K562 (cell line): ENCODE measurements around the gene WDR20. TPM values are rescaled to one million over a fixed set of nuclear protein-coding genes. Genes with fewer than 3 reads are reported as not detected.

Source experiments
- ATAC-seq: fragments of 200-7000 bp; cut with Tn5 transposase; 3 replicates; pipeline ENCODE4 v1.9.1; 2020; ENCODE audit warnings: moderate library complexity
- BruUV-seq: library from RNA; stranded (reverse); fragments of 400-500 nt; replicated peaks from 2 replicates; lab custom pipeline; 2021; lab: Mats Ljungman, UMichigan
- CTCF ChIA-PET: fragments of 300-600 bp; formaldehyde crosslinking; extraction: SDS; loops from one replicate; lab custom pipeline; 2021; ENCODE audit warnings: low intra/inter-chr PET ratio; lab: Yijun Ruan, JAX
- POLR2A ChIA-PET: fragments of 300-600, 350-650 bp; sonication (Branson Sonifier 250); formaldehyde crosslinking; extraction: SDS; loops from one replicate; lab custom pipeline; 2021; ENCODE audit warnings: antibody characterized with exemption, inconsistent platforms; lab: Yijun Ruan, JAX
- DNase-seq, 4 experiments: peaks; one replicate each; pipeline versions ENCODE4 v3.0.0 to v3.0.0-alpha.2; 2011 to 2018; ENCODE audit warnings: low spot score in 3 of 4, mixed read lengths in 3 of 4; ENCODE audit errors: extremely low read depth in 1 of 4
- FAIRE-seq: peaks from 2 replicates; lab custom pipeline; 2011; peaks lifted over from hg19 to GRCh38; lab: Jason Lieb, UNC
- H2AFZ ChIP-seq: 2 replicates; pipeline ENCODE4 v1.6.0; 2011; ENCODE audit warnings: low read depth, low read length, control low read depth, inconsistent platforms
- H3K27ac ChIP-seq: fragments of 200-600 bp; 3 replicates; pipeline ENCODE4 v1.8.0; 2011; ENCODE audit warnings: low read depth, mild to moderate bottlenecking, control low read depth, inconsistent platforms, low read length, moderate library complexity, mixed read lengths; ENCODE audit errors: extremely low read depth
- H3K27me3 ChIP-seq, 2 experiments: fragments of 300-600 bp in 1 of 2; 2 replicates in 1 of 2; 3 replicates in 1 of 2; pipeline versions ENCODE4 v1.6.0 to v1.8.0; 2011; ENCODE audit warnings: inconsistent platforms in 2 of 2, low read length in 2 of 2, mild to moderate bottlenecking in 1 of 2, mixed read lengths in 1 of 2, moderate library complexity in 1 of 2; ENCODE audit not compliant: control insufficient read depth in 2 of 2, insufficient read depth in 2 of 2
- H3K36me3 ChIP-seq: fragments of 300-600 bp; 3 replicates; pipeline ENCODE4 v1.8.0; 2011; ENCODE audit warnings: mild to moderate bottlenecking, low read length, inconsistent platforms; ENCODE audit not compliant: control insufficient read depth, insufficient read depth
- H3K4me1 ChIP-seq, 2 experiments: fragments of 200-600 bp in 1 of 2; replicated peaks in 1 of 2; 2 replicates in 1 of 2; 3 replicates in 1 of 2; pipeline versions ENCODE4 v1.5.1 to v1.8.0; 2011; ENCODE audit warnings: inconsistent platforms in 2 of 2, low read length in 2 of 2, mild to moderate bottlenecking in 1 of 2, mixed read lengths in 1 of 2, moderate library complexity in 1 of 2; ENCODE audit not compliant: control insufficient read depth in 2 of 2, insufficient read depth in 2 of 2
- H3K4me2 ChIP-seq: 2 replicates; pipeline ENCODE4 v1.6.1; 2011; ENCODE audit warnings: low read length, control low read depth, inconsistent platforms, mixed read lengths; ENCODE audit not compliant: insufficient read depth
- H3K4me3 ChIP-seq: fragments of 200-600 bp; sonication (generic), shearing (Covaris generic); 2 replicates; pipeline ENCODE4 v1.5.1; 2016; ENCODE audit warnings: control low read depth, inconsistent platforms
- H3K79me2 ChIP-seq: fragments of 200-600 bp; 3 replicates; pipeline ENCODE4 v1.8.0; 2011; ENCODE audit warnings: low read length, inconsistent platforms; ENCODE audit not compliant: control insufficient read depth, insufficient read depth
- H3K9ac ChIP-seq, 2 experiments: 2 replicates each; pipeline versions ENCODE4 v1.6.0 to v1.6.1; 2011; ENCODE audit warnings: low read depth in 2 of 2, low read length in 2 of 2, control low read depth in 1 of 2, inconsistent platforms in 1 of 2, mild to moderate bottlenecking in 1 of 2, mixed read lengths in 1 of 2; ENCODE audit not compliant: insufficient read depth in 1 of 2
- H3K9me1 ChIP-seq: one replicate; pipeline ENCODE4 v1.6.0; 2011; ENCODE audit warnings: inconsistent platforms, mild to moderate bottlenecking, low read length, moderate library complexity; ENCODE audit not compliant: control insufficient read depth, insufficient read depth
- H3K9me3 ChIP-seq: replicated peaks from 2 replicates; pipeline ENCODE4 v1.5.1; 2011; ENCODE audit warnings: low read depth, low read length, inconsistent platforms; ENCODE audit not compliant: control insufficient read depth, insufficient read depth
- H4K20me1 ChIP-seq: replicated peaks from 2 replicates; pipeline ENCODE4 v1.6.1; 2011; ENCODE audit warnings: low read length, inconsistent platforms, mixed read lengths; ENCODE audit not compliant: control insufficient read depth, insufficient read depth
- HMG20B ChIP-seq: fragments of 250-450 bp; sonication (Bioruptor Pico); IDR thresholded peaks from 2 replicates; pipeline ENCODE4 v1.5.0; 2021; ENCODE audit warnings: mild to moderate bottlenecking
- LARP7 ChIP-seq: fragments of 450-650 bp; IDR thresholded peaks from 2 replicates; pipeline ENCODE4 v1.6.1; 2016
- MED1 ChIP-seq: sonication (generic); formaldehyde crosslinking; IDR thresholded peaks from 2 replicates; pipeline ENCODE4 v1.8.1; 2023; ENCODE audit warnings: missing genetic modification reagents, borderline replicate concordance
- POLR2G ChIP-seq: fragments of 200-400 bp; formaldehyde crosslinking; IDR thresholded peaks from 2 replicates; pipeline ENCODE4 v1.6.1; 2017; ENCODE audit warnings: low read depth, mild to moderate bottlenecking, antibody characterized with exemption, low read length, moderate library complexity
- SMAD4 ChIP-seq: fragments of 250-450 bp; sonication (Bioruptor Pico); conservative IDR thresholded peaks from 2 replicates; pipeline ENCODE4 v1.8.0; 2021; ENCODE audit warnings: inconsistent platforms, mild to moderate bottlenecking, moderate library complexity
- ZNF589 ChIP-seq: fragments of 200-800 bp; sonication (Bioruptor generic); IDR thresholded peaks from 2 replicates; pipeline ENCODE4 v1.6.1; 2016; ENCODE audit warnings: low read depth, missing genetic modification characterization, missing compliant biosample characterization
- WGBS: fragments of 100-300 bp; shearing (Covaris generic); methylation state at CpG from one replicate; pipeline ENCODE4 v1.1.6; 2016; ENCODE audit warnings: low coverage, mixed read lengths; ENCODE audit not compliant: insufficient coverage; ENCODE audit errors: missing lambda C conversion rate; 5-methylcytosine and 5-hydroxymethylcytosine counted together
- in situ Hi-C: fragments of 300-500 bp; cut with MboI; formaldehyde crosslinking; loops from 4 replicates; pipeline ENCODE4 v1.15.0; 2018; ENCODE audit warnings: inconsistent platforms, mixed read lengths
- intact Hi-C: fragments of 100-400 bp; cut with micrococcal nuclease; formaldehyde crosslinking; loops from 2 replicates; pipeline ENCODE4 v1.14.2; 2022
- polyA plus RNA-seq, 8 experiments: library from polyadenylated mRNA; depleted of rRNA in 4 of 8; stranded (reverse) in 5 of 8; unstranded in 3 of 8; fragments of >200 nt; fragmentation: Nextera tagmentation in 2 of 8; fragmentation: Illumina TruSeq in 1 of 8; extraction: Ambion mirVana in 2 of 8; extraction: Trizol in 1 of 8; gene quantifications; 2 replicates each; pipeline versions ENCODE4 v1.2.1 to v1.2.3, GENCODE V29; 2011 to 2014; ENCODE audit warnings: inconsistent platforms in 1 of 8, missing spikeins in 1 of 8
- total RNA-seq, 7 experiments: library from RNA; depleted of rRNA in 6 of 7; stranded (reverse); fragments of >200 nt in 6 of 7; fragmentation: Illumina TruSeq in 2 of 7; extraction: Trizol in 2 of 7; gene quantifications; 2 replicates each; pipeline versions ENCODE4 v1.2.1 to v1.2.3, GENCODE V29; 2011 to 2021; ENCODE audit warnings: low replicate concordance in 1 of 7

The WDR20 gene
- total and polyA plus RNA-seq, 9 of the 15 experiments (the other 6 are each of a cell fraction or from before 2014, with no cell fraction given): 7.0 to 15.3 (median 11.8) TPM

- H3K27ac ChIP-seq: no peak overlapping the region
- POLR2A ChIA-PET: interaction anchor here (0.7 to 1.2 kb wide), 4 partner anchors 9 to 53 kb away, joined by 3 to 4 read pairs (median 3); no protein-coding TSS in a partner anchor
- intact Hi-C loops: no loop called here
- CTCF ChIA-PET: interaction anchor here (0.7 kb wide), 1 partner anchor 99 kb away, joined by 6 read pairs; no protein-coding TSS in a partner anchor
- H3K9ac ChIP-seq: no peak overlapping the region
- peaks cover 14% of the 10 kb centered on the region; the same call in 1 of the 3 replicates for H3K36me3 ChIP-seq
- WGBS: 88% methylated on average over 12 of the region's 12 CpGs
- in situ Hi-C loops: no loop called here
- H3K9me1 ChIP-seq: no peaks in the 10 kb centered on the region
- H3K9me3 ChIP-seq: no peaks in the 10 kb centered on the region
- DNase-seq (no peak), ATAC-seq (no peak), FAIRE-seq (no peak)
- no peak overlapping the region for H3K4me3 ChIP-seq
- no TSS peak for BruUV-seq
- peaks cover 0 to 18% of the 10 kb centered on the region in 2 experiments; a peak in 2 of 5 replicates for H3K4me1 ChIP-seq
- no peak overlapping the region for H3K4me2 ChIP-seq
- H2AFZ ChIP-seq: no peak overlapping the region
- H4K20me1 ChIP-seq: 0 out of 2 replicates have a peak, but pooled peaks cover 6% of the 10 kb centered on the region
- TF ChIP-seq MED1 (no peak), HMG20B (CRISPR knock-in tag) (no peak), SMAD4 (CRISPR knock-in tag) (no peak), LARP7 (no peak)
- H3K79me2 ChIP-seq: no peaks in the 10 kb centered on the region; the same call in none of the 3 replicates
- no peaks in the 10 kb centered on the region for H3K27me3 ChIP-seq
Measured at GRCh38 chr14:102215071-102215470, 75.4 kb downstream of the WDR20 start.

- POLR2A ChIA-PET: interaction anchor here (1.2 kb wide), 1 partner anchor 53 kb away, joined by 3 read pairs; no protein-coding TSS in a partner anchor
Measured at GRCh38 chr14:102215576-102216250, 76.0 kb downstream of the WDR20 start.

More at GRCh38 chr14:102215576-102216250, 76.0 kb downstream of the WDR20 start:
- DNase-seq (no peak), FAIRE-seq (no peak), ATAC-seq (no peak)
- CTCF ChIA-PET: no interaction called here
- Histone ChIP-seq H3K9ac (peak overlapping the region in 1 of 2 experiments; percentile 64; a peak in 1 of 4 replicates), H3K9me3 (no peaks in the 10 kb centered on the region), H4K20me1 (0 out of 2 replicates have a peak, but pooled peaks cover 6% of the 10 kb centered on the region), H3K4me2 (no peak overlapping the region), H3K79me2 (no peaks in the 10 kb centered on the region; the same call in none of the 3 replicates), H3K27ac (no peak overlapping the region), H3K36me3 (peaks cover 9% of the 10 kb centered on the region; the same call in 1 of the 3 replicates), H3K4me1 (peaks cover 0 to 18% of the 10 kb centered on the region in 2 experiments; a peak in 2 of 5 replicates), H3K4me3 (no peak overlapping the region), H2AFZ (no peak overlapping the region), H3K27me3 (no peaks in the 10 kb centered on the region), H3K9me1 (no peaks in the 10 kb centered on the region)
- no peak for TF ChIP-seq ZNF589
- TF ChIP-seq POLR2G: 0 out of 2 replicates have a peak, but pooled peaks have one; percentile 22
- WGBS: 93% methylated on average over 13 of the region's 20 CpGs
- intact Hi-C loops (no loop called here), in situ Hi-C loops (no loop called here)
- no TSS peak for BruUV-seq
